Retinal pigment epithelial cell (primary cell): Measurements from ENCODE around the gene OSBPL5.

Experiments used
- DNase-seq: peaks from one replicate; pipeline ENCODE4 v3.0.0-alpha.2; 2010; ENCODE audit warnings: low read depth
- H3K4me3 ChIP-seq: 2 replicates; pipeline ENCODE4 v1.5.1; 2011; ENCODE audit warnings: mild to moderate bottlenecking, low read length, control low read depth, moderate library complexity
- CTCF ChIP-seq: conservative IDR thresholded peaks from 2 replicates; pipeline ENCODE4 v1.5.1; 2011; ENCODE audit warnings: low read depth, low read length, control low read depth, inconsistent platforms

Gene OSBPL5

GRCh38 chr11:3152471-3153110 lies 12.5 kb downstream of the OSBPL5 start:
- no peak for TF ChIP-seq CTCF
- H3K4me3 ChIP-seq = no peak overlapping the region

DNA sequence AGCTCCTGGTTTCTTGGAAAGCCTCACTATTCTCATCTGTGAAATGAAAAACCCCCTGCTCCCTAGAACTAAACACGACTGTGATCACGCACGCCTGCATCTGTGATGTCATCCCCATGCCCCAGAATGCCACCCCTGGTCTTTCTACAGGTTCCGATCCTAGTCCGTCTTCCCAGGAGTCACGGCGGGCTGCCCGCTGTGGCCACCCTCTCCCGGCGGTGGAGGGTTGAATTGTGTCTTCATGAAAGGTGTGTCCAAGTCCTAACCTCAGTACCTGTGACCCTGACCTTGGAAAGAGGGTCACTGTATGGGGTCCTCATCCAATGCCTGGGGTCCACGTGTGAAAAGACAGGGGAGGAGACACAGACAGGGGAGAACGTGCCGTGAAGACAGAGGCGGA lies 14.4 kb downstream of the OSBPL5 start:
- TF ChIP-seq CTCF = no peak
- DNase-seq = no peak
- no peak overlapping the region for H3K4me3 ChIP-seq

More at GRCh38 chr11:3152471-3153110, 12.5 kb downstream of the OSBPL5 start:
- DNase-seq = no peak

GRCh38 chr11:3149852-3150188 lies 15.3 kb downstream of the OSBPL5 start:
- no peak for DNase-seq
- no peak for TF ChIP-seq CTCF
- H3K4me3 ChIP-seq = no peak overlapping the region

- no peak for DNase-seq
- TF ChIP-seq CTCF = no peak
- no peak overlapping the region for H3K4me3 ChIP-seq
Observed at GRCh38 chr11:3148990-3149851, 15.9 kb downstream of the OSBPL5 start.

DNA sequence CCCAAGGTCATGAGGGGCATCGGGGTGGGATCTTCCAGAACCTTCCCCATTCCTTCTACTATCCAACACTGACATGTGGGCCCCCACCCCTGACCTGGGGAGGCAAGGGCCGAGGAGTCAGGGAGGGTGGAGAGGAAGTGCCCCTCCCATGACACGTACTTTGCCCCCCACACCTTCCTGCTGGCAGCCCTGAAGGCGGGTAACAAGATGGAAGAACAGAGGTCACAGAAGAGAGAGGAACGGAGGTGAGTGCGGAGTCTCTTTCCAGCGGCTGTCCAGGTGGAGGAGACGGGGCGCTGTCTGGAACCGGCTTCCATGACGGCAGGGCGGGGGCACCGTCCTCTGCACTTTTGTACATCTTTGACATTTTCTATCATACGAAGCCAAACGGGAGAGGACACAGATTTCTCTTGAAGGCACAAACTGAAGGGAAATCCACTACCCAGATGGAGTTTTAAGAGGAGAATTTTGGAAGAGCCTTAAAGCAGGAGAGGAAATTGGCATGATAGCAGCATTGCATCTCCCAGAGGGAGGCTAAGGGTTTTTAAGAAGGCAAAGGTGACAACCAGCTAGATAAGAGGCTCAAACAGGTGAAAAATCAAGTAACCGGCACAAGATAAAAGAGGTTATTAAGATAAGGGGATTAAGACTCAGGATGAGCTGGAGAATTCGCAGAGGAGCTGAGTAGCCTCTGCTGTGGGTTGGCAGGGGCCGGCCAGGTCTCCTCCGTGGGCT lies 16.7 kb downstream of the OSBPL5 start:
- H3K4me3 ChIP-seq = no peak overlapping the region
- TF ChIP-seq CTCF = no peak
- no peak for DNase-seq

DNA sequence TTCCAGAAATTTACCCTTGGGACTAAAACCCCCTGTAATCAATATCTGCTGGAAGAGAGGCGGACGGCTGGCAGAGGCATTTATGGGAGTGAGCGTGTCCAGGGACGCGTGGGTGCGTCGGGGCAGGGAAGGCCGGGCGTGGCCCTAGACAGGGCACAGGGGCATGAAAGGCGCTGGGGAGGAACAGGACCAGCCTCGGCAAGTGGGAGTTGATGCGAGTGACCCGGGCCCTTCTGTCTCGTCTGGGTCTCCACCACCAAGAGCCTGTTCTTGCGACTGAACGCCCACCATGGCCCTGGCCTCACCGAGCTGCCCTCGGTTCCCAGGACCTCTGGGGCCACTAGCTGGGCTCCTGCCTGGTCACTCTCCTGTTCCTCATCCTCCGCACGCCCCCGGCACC lies 17.5 kb downstream of the OSBPL5 start:
- DNase-seq = no peak
- TF ChIP-seq CTCF = no peak
- H3K4me3 ChIP-seq = no peak overlapping the region
